Stimulated activated CD8-positive, alpha-beta memory T cell treated with anti-CD3 and anti-CD28 coated beads, Interleukin-2, amount 100 ng/mL, for 1 hour (primary cell): Measurements from ENCODE around the gene MAP2K3.
"Not testable (repeated sequence)": the region's sequence is repeated elsewhere in the genome, so short reads cannot be mapped to it uniquely, and the experiment has no call there.

Experiments
- DNase-seq, 2 donors: peaks; one replicate each; pipeline ENCODE4 v3.0.0-alpha.2; 2020; ENCODE audit warnings: low read depth in 2 of 2

MAP2K3 gene

DNA sequence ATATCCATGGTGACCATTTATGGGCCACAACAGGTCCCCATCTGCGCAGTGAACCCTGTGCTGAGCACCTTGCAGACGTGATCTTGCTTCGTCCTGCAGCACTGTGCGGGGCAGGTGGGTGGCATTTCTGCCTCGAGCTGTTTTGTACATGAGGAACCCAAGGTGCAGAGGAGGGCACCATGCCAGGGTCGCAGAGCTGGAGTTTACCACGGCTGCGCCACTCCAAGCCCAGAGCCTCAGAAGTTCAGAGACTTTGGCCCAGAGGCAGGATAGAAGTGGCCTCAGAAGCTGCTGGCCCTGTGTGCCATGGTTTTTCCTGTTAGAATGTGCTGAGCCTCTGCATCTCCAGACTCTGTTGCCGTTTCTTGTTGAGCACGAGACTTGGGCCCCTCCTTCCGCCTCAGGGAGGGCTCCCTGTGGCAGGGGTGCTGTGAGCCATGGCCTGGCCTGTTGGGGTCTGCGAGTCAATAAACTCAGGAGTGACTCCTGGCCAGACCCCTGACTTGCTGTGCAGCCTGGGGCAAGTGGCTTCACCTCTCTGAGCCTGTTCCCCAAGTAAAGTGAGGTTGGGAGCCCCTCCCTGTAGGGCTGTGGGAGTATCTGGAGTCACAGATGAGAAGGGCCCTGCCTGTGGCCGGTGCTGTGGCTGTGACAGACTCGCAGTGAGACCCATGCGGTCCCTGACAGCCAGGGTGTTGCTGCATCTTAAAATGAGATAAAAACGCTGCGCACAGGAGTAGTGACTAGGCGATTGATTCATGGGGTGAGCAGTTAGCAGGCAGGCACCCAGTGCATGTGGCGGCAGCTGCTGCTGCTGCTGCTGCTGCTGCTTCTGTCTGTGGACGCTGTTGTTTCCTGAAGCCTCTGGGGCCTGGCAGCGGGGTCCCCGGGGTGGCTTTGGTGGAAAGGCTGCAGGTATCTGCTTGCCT, 11.8 kb downstream of the MAP2K3 start:
- DNase-seq, result no peak

DNA sequence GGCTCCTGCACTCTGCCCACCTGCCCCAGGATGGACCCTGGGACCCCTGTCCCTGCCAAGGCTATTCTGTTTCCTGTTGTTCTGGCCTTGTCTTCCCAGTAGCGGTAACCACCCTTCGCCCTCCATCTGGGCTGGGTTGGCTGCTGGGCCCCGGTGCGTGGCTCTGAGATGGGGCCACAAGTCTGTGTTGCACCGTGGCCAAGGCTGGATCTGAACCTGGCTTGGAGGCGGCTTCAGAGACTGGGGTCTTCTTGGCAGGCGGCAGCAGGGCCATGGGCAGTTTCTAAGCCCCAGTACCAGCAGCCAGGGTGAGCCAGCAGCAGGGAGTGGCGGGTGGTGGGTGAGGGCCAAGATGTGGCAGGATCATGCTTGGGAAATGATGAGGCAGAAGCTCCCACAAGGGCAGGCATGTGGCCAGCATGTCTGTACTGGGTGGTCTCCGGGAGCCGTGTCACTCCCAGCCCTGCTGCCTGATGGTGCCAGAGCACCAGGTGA, 12.6 kb downstream of the MAP2K3 start:
- no peak for DNase-seq

DNA sequence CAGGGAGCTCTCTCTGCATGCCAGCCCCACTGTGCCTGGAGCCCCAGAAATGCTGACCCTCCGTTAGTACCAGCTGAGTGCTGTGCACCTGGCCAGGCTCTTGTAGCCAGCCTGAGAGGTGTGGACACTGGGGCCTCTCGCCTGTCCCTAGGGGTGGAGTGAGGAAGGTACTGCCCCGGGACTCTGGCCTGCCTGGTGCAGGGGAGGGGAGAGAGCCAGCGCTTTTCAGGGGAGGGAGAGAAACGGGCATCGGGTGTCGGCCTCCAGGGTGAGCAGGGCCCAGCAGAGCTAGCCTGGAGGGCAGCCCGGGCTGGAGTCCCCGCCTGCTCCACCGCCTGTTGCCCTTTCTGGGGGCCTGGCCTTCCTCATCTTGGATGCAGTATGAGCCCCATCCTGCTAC, 13.1 kb downstream of the MAP2K3 start:
- DNase-seq, result no peak

DNA sequence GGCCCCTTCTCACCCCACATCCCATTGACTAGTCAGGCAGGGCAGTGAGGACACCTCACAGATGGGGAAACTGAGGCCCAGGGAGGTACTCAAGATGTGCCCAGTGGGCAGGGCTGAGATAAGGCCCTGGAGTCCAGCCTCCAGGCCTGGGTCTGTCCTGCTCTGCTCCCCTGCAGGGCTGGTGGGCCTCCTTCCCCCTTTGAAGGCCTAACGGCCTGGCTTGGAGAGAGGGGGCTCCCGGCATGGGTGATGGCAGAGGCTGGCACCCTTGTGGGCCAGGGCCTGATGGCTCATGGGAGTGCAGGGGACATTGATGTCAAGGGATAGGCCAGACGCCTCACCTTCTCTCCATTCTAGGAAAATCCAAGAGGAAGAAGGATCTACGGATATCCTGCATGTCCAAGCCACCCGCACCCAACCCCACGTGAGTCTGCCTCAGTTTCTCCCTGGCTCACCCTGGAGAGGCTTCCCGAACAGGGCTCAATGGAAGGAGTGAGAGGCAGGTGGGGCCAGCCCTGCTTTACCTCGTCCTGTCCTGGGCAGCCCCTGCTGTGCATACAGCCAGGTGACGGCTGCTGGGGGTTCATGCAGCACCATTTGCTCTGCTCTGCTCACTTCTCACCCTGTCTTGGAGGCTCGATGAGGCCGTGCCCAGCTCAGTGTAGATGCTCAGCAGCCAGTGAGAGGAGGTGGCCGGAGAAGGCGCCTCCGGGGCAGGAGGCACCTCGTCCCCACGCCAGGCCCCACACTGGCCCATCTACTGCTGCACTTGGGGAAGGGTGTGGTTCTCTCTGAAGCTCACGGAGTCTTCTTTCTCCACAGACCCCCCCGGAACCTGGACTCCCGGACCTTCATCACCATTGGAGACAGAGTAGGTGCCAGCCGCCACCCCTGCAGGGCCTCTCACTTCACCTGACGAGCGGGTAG, 13.8 kb downstream of the MAP2K3 start:
- DNase-seq, result no peak

DNA sequence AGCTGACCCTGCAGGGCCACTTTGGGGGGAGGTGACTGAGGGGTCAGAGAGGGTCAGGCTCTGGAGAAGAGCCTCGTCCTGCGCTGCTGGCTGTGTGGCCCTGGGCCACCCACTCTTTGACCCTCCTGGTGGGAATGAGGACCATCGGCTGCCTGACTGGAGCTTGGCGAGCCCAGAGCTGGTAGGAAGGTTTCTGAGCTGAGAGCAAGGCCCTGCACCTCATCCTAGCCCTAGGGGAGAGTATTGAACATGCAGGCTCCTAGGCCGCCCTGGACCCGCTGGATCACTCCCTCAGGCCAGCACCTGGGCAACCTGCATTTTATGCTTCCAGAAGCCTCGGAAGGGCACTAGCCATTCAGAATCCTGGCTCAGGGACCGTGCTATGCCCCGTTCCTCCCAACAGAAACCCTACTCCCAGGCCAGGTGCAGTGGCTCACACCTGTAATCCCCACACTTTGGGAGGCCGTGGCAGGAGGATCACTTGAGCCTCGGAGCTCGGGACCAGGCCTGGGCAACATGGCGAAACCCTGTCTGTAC, 14.5 kb downstream of the MAP2K3 start:
- DNase-seq, result no peak

DNA sequence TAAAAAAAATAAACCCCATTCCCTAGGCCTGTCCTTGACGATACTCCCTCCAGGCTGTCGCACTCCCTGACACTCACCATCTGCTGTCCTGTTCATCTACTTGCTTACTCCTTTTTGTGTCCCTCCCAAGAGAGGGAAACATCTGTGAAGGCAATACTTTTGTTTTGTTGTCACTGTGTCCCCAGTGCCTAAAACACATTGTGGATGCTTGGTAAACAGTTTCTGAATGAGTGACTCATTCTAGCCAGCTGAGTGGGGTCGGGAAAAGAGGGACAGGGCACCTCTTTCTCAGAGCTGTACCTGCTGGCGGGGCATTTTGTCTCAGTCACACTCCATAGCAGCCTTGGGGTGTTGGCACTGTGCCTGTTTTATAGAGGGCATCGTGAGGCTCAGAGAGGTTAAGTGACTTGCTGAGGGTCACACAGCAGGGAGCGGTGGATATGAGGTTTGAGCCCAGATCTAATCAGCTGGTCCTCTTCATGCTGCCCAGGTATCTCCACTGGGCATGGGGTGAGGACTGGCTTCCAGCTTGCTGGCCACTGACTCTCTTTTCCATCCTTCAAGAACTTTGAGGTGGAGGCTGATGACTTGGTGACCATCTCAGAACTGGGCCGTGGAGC, 15.6 kb downstream of the MAP2K3 start:
- no peak for DNase-seq

DNA sequence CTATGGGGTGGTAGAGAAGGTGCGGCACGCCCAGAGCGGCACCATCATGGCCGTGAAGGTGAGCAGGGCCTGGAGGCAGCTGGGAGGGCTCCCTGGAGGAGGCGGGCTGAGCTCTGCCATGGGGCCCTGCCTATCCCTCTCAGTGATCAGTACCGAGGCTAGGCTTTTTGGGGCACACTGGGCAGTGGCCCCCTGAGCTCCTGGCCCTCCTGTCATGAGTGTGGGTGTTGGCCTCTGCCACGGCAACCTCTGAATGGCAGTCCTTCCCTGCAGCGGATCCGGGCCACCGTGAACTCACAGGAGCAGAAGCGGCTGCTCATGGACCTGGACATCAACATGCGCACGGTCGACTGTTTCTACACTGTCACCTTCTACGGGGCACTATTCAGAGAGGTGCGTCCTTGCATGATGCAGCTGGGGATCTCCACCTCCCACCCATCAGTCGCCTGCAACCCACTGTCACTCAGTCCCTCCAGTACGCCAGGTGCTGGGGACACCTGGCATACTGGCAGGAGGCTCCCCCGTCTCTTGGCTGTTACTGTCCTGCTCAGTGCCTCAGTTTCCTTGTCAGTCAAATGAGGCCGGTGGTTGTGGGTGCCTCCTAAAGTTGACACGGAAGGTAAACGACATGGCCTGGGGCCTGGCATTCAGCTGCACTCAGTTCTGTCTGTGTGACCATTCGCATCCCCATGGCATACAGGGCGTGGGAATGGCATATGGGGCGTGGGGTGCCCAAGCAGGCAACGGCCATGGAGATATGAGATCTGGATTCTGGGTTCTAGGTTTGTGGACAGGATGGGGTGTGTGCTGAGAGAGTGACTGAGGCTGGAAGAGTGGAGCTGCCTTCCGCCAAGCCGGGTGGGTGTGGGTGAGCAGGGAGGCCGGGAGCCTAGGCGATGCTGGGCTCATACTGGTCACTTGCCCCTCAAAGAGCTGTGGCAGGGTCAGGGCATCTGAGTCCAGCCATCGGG, 16.4 kb downstream of the MAP2K3 start:
- no peak for DNase-seq

DNA sequence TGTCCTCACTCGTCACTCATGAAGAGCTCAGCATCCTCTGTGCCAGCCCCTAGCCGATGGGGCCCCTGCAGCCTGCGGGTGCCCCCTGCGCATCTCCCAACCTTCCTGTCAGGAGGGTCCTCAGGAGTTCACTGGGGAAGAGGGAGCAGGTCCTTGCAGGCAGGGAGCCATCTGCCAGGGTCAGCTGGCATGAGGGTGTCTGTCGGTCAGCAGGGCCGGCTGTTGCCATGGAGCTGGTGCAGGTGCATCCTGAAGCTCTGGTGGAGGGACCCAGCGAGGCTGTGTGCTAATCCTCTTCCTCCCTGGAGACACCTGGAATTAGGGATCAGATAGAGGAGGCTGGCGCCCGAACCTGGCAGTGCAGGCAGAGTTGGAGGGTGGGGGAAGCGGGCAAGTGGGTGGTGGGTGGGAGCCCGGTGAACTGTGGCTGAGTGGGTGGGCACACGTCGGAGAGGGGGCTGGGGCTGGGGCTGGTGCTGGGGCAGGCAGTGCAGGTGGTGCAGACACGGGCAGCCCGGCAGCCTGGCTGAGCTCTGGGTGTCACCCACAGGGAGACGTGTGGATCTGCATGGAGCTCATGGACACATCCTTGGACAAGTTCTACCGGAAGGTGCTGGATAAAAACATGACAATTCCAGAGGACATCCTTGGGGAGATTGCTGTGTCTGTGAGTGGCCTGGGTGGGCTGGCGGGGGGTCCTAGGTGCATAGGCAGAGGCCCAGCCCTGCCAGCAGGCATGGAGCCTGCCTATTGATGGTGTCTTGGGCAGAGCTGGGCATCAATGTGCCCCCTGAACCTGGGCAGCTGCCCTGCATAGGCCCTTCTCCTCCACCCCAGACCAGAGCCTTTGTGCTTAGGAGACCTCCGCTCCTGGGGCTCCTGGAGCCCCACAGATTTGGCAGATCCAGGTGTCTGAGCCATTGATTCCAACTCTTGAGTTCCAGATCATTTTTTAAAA, 17.4 kb downstream of the MAP2K3 start:
- DNase-seq, result no peak

DNA sequence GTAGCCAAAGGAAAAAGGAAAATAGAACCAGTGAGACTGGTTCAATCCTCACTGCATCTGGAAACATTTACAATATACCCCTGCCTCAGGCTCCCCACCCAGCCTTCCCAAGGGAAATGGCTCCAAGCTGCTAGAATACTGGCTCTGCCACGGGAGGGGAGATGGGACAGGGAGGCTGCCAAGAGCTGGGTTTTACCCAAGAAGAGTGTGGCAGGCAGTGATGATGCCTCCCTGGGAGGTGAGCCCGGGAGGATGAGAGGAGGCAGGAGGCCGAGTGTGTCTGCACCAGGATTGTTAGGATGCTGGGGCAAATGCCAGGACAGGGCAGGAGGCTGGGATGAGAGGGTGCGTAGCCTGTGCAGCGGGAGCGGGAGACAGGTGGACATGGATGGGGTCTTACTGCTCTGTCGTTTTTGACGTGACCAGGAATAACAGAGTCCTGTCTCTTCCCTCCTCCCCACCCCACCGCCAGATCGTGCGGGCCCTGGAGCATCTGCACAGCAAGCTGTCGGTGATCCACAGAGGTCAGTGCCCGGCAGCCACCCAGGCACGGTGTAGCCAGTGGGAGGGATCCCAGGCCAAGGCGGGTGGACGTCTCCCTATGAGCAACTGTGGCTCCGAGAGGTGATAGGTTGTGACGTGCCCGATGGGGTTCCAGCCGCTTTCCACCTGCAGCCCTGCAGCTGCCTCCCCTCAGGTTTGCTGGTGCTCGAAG, 18.4 kb downstream of the MAP2K3 start:
- no peak for DNase-seq

DNA sequence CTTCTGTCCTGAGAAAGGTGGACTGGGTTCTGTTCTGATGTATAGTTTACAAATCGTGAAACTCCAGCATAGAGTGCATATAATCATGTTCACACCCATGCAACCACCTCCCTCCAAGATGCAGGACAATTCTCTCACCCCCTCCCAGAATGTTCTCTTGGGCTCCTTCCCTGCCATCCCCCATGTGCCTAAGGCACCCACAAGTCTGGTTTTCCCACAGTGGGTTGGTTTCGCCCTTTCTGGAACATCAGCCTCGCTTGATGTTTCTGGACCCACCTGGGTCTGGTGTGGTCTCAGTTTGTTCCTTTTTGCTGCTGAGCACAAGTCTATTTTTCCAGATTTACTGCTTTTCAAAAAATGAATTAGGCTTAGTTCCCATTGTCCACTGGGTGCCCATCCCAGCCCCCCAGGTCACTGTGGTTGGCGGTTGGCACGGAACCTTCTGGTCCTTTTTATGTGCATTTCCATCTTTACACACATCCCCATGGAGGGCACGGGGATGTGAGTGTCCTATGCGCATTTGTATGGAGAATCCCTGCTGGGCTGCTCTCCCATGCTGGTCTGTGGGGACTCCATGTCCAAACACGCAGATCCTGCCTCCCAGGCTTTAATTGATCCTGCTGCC, 19.0 kb downstream of the MAP2K3 start:
- no peak for DNase-seq

DNA sequence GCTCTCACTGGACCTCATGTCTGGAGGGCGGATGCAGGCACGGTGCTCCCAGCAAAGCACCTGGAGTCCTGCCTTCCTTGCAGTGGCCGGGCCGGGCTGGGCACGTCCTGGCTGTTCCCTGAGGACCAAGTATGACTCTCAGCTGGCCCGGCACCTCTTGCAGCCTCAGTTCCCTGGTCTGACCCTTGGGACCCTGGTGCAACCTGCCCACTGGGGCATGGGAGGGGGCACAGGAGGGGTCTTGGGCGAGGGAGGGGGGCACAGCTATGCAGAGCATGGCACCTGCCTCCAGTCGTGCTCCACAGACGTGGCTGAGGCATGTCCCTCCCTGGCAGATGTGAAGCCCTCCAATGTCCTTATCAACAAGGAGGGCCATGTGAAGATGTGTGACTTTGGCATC, 19.6 kb downstream of the MAP2K3 start:
- no peak for DNase-seq

DNA sequence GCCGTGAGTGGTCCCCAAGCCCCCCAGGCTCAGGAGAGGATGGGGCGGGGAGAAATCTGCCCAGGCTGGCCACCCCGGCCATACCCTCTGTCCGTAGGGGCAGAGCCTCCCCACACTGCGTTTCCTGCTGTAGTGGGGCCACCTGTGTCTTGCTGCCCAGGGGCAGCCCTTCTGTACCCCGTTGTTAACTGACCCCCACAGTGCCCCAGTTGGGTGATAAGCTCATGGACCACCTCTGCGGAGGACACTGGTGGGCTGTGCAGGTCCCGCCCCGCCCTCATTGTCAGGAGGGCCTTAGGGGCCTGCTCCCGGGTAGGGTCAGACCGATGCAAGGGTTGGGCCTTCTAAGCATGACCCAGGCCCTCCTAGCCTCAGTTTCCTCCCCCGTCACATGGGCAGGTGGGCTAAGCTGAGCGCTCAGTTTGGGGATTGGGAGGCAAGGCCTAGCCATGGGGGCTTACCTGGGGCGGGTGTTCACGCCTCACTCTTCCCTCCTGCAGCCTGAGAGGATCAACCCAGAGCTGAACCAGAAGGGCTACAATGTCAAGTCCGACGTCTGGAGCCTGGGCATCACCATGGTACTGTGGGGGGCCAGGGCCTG, 20.1 kb downstream of the MAP2K3 start:
- DNase-seq, result not testable (repeated sequence)

DNA sequence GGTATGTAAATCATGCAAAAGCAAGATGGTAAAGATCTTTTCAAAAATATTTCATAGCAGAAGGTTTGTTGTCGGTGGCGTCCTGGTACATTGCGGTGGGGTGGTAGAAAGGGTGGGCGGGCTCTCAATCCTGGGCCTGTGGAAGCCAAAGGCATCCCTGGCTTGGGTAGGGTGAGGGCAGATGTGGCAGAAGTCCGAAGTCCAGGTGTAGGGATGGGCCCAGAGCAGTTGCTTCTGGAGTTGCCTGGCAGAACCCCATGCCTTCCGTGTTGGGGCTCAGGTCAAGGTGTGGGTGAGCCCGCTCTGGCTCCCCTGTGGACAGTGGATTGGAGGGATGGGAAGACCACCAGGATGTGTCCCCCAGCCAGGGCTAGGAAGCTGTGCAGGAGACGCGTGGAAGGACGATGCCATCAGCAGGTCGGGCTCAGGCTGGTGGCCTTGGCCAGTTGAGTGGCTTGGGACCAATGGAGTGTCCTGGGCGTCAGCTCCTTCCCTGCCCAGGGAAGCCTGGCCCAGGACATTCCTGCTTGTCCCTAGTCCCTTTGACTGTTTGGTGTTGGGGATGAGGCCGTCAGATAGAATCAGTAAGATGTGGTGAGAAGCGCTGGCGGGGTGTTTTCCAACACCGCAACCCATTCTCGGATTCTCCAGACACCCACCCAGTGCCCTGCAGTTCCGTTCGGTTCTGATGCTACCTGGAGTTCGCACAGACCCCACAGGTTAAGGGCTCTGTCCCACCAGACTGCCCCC, 21.1 kb downstream of the MAP2K3 start:
- not testable (repeated sequence) for DNase-seq

DNA sequence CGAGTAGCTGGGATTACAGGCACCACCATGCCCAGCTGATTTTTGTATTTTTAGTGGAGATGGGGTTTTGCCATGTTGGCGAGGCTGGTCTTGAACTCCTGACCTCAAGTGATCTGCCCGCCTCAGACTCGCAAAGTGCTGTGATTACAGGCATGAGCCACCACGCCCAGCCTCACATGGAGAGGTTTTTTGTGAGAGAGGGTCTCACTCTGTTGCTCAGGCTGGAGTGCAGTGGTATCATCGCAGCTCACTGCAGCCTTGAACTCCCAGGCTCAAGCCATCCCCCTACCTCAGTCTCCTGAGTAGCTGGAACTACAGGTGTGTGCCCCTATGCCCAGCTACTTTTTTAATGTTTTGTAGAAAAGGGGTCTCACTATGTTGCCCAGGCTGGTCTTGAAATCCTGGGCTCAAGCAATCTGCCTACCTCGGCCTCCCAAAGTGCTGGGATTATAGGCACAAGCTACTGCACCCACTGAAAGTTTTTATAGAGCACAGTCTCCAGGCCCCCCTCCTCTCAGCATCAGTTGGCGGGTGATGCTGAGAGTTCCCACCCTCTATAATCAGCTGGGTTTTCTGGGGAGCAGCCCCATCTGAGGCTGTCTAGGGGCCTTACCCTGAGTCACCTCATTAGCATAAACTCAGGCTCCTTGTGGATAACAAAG, 22.2 kb downstream of the MAP2K3 start:
- DNase-seq, result not testable (repeated sequence)

DNA sequence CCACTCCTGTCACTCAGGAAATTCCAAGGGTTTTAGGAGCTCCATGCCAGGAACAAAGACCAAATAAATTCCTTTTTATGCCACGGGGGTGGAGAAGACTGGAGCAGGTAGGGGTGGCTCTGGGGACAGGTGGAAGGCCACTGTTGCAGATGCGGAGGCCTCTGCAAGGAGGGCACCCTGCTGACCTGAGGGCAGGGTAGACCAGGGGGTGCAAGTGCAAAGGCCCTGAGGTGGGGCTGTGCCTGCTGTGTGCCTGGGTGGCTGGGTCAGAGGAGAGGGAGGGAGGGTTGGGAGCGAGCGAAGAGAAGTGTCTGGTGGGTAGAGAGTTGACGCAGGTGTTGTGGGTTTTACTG, 22.7 kb downstream of the MAP2K3 start:
- not testable (repeated sequence) for DNase-seq

DNA sequence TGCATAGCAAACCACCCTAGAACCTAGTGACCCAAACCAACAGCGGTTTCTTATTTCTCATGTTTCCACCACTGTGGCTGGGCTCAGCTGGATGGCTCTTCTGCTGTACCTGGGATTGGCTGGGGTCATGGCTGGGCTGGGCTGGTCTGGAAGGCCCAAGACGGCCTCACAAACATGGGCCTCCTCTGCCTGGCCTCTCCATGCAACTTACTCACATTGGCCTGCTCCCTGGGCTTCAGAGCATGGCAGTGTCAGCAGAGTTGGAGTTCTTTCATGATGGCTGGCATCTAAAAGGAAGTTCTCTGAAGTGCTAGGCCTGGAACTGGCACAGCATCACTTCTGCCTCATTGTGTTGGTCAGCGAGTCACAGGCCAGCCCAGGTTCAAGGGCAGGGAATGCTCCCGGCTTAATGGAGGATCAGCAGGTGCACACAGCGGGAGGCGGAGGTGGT, 24.4 kb downstream of the MAP2K3 start:
- not testable (repeated sequence) for DNase-seq
